Lower leg skin (tissue), 4 donors: ENCODE results near the gene MAPK12. TPM values are rescaled to one million over a fixed set of nuclear protein-coding genes. Genes with fewer than 3 reads are reported as not detected.

ENCODE experiments used
- DNase-seq, 2 donors: peaks; one replicate each; pipeline ENCODE4 v3.0.0-alpha.2; 2019; ENCODE audit warnings: low spot score in 2 of 2
- H3K4me3 ChIP-seq: fragments of 200-600 bp; sonication (generic); 2 replicates; pipeline ENCODE4 v1.5.1; 2017; ENCODE audit warnings: mild to moderate bottlenecking, low read depth; ENCODE audit not compliant: poor library complexity, severe bottlenecking
- POLR2A ChIP-seq, 2 donors: fragments of 450-650 bp; IDR thresholded peaks; one replicate each; pipeline ENCODE4 v1.6.1; 2016 to 2017; ENCODE audit warnings: antibody characterized with exemption in 2 of 2, mild to moderate bottlenecking in 1 of 2, moderate library complexity in 1 of 2
- WGBS, 2 donors: methylation state at CpG; one replicate each; pipeline ENCODE4 v1.1.5; 2018; 5-methylcytosine and 5-hydroxymethylcytosine counted together
- intact Hi-C: fragments of 100-400 bp; cut with DNase I; formaldehyde crosslinking; loops from one replicate; pipeline ENCODE4 v1.15.0; 2023; ENCODE audit warnings: low total_unique reads
- total RNA-seq, 4 donors: library from RNA; depleted of rRNA; stranded (reverse); fragments of >200 nt; gene quantifications; one replicate each; pipeline ENCODE4 v1.1.0, GENCODE V29; 2016
- TF ChIP-seq, protein P1 (sequence below), 3 donors: fragments of 450-650 bp; IDR thresholded peaks; one replicate each; pipeline ENCODE4 v1.5.1; 2016; ENCODE audit warnings: antibody characterized with exemption in 3 of 3, mild to moderate bottlenecking in 3 of 3, moderate library complexity in 2 of 3

MAPK12 gene
- total RNA-seq, 4 donors from 2014 or later = 0.99 to 3.5 (median 1.8) TPM

DNA sequence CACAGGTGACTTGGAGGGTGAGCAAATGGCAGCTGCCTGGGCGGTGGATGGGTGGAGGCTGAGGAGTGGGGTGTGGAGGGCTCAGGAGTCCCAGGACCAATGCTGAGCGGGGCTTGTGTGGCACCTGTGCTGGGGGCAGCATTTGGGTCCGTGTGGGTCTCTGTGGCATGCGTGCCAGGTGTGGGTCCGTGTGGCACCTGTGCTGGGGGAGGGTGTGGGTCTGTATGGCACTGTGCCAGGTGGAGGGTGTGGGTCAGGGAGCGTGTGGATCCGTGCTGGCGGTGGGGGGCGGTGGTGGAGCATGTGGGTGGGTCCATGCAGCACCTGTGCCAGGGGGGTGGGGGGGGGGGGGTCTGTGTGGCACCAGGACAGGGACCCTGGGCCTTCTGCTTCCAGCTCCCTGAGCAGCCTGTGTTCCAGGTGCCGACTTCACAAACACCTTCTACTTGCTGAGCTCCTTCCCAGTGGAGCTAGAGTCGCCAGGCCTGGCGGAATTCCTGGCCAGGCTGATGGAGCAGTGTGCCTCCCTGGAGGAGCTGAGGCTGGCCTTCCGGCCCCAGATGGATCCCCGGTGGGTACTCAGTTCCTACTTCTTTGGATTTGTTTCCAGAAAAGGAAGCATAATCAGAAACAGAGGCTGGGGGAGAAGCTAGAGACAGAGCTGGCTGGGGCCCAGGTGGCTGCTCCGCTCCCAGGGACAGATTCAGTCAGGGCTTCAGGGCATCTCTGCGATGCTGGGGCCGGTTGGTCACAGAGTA lies 46.0 kb downstream of the MAPK12 start:
- no peak for TF ChIP-seq POLR2A (IDR thresholded peaks at IDR 0.05)
- TF ChIP-seq, protein P1, sequence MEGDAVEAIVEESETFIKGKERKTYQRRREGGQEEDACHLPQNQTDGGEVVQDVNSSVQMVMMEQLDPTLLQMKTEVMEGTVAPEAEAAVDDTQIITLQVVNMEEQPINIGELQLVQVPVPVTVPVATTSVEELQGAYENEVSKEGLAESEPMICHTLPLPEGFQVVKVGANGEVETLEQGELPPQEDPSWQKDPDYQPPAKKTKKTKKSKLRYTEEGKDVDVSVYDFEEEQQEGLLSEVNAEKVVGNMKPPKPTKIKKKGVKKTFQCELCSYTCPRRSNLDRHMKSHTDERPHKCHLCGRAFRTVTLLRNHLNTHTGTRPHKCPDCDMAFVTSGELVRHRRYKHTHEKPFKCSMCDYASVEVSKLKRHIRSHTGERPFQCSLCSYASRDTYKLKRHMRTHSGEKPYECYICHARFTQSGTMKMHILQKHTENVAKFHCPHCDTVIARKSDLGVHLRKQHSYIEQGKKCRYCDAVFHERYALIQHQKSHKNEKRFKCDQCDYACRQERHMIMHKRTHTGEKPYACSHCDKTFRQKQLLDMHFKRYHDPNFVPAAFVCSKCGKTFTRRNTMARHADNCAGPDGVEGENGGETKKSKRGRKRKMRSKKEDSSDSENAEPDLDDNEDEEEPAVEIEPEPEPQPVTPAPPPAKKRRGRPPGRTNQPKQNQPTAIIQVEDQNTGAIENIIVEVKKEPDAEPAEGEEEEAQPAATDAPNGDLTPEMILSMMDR (IDR thresholded peaks at IDR 0.05) = no peak
- intact Hi-C loops = no loop called here
- DNase-seq = no peak
- no peak overlapping the region for H3K4me3 ChIP-seq
- 55 to 60% methylated on average over 15 to 17 of the region's 17 CpGs for WGBS, 2 donors

DNA sequence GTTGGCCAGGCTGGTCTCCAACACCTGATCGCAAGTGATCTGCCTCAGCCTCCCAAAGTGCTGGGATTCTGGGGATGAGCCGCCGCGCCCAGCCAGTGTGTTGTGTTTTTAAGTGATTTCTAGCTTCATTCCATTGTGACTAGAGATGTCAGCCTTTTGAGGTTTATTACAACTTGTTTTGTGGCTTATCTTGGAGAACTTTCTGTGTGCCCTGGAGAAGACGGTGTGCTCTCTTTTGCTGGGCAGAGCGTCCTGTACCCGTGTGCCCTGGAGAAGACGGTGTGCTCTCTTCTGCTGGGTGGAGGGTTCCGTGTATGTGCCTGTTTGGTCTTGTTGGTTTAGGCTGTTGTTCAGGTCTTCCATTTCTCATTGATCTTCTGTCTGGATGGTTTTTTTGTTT lies 48.2 kb downstream of the MAPK12 start:
- H3K4me3 ChIP-seq = no peak overlapping the region
- 93 to 96% methylated on average over 9 of the region's 9 CpGs for WGBS, 2 donors
- DNase-seq = no peak
- TF ChIP-seq, protein P1 (IDR thresholded peaks at IDR 0.05) = no peak
- TF ChIP-seq POLR2A (IDR thresholded peaks at IDR 0.05) = no peak
- intact Hi-C loops = no loop called here

DNA sequence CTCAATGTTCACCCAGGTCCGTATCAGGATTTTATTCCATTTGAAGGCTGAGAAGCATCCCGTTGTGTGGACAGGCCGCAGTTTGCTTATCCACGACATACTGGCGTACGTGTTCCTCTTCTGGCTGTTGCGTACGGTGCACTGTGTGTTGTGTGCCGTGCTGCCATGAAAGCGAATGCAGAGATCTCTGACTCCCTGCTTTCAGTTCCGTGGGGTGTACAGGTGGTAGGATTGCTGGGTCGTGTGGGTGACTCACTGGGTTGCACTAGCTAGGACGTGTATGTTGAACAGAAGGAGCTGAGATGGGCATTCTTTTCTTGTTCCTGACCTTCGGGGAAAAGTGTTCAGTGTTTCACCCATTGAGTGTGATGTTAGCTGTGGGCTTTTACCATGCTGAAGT lies 50.3 kb downstream of the MAPK12 start:
- intact Hi-C loops = no loop called here
- WGBS, 2 donors = 88% methylated on average over 14 of the region's 14 CpGs
- TF ChIP-seq POLR2A (IDR thresholded peaks at IDR 0.05) = no peak
- TF ChIP-seq, protein P1 (IDR thresholded peaks at IDR 0.05) = no peak
- no peak overlapping the region for H3K4me3 ChIP-seq
- no peak for DNase-seq

DNA sequence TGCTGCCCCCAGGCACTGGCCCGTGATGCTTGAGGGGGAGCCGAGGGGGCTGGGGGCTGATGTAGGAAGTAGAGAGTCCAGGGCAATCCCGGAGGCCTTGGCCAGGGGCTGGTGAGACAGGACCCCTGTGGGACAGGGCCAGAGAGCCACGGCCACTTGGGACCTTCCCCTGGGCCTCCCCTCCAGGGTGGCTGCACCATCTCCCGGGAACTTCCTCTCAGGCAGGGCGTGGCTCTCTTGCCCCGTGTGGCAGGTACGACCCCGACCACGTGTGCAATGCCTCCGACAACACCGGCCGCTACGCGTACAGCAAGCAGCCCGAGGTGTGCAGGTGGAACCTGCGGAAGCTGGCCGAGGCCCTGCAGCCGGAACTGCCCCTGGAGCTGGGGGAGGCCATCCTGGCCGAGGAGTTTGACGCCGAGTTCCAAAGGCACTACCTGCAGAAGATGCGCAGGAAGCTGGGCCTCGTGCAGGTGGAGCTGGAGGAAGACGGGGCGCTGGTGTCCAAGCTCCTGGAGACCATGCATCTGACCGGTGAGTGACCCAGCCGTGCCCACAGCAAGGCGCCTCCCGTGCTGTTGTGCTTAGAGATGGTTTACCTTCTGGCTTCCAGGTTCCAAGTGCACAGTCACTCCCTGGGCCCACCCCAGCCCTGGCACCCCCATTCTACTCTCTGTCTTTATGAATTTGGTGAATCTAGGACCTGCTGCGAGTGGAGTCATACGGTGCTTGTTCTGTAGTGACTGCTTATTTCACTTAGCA lies 50.9 kb downstream of the MAPK12 start:
- TF ChIP-seq, protein P1 (IDR thresholded peaks at IDR 0.05) = no peak
- no peak for TF ChIP-seq POLR2A (IDR thresholded peaks at IDR 0.05)
- H3K4me3 ChIP-seq = no peak overlapping the region
- intact Hi-C loops = no loop called here
- 88 to 90% methylated on average over 16 to 31 of the region's 32 CpGs for WGBS, 2 donors
- DNase-seq = no peak

DNA sequence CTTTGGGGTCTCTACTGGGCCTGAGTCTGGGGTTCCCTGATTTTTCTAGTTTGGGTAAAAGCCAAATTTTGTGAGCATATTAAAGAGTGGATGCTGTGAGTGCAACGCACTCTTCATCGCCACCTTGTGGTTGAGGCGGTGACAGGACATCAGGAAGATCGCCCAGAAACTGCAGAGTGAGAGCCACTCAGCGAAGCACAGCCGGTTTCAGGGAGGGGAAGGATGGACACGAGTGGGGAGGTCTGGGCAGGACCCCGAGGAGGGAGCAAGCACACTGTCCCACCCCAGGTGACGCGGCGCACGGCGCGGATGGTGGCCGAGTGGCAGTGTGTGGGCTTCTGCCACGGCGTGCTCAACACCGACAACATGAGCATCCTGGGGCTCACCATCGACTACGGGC lies 51.6 kb downstream of the MAPK12 start:
- 50 to 63% methylated on average over 17 to 20 of the region's 20 CpGs for WGBS, 2 donors
- no peak overlapping the region for H3K4me3 ChIP-seq
- TF ChIP-seq POLR2A (IDR thresholded peaks at IDR 0.05) = no peak
- TF ChIP-seq, protein P1 (IDR thresholded peaks at IDR 0.05) = peak in 1 of 3 donors; percentile 42
- no peak for DNase-seq
- intact Hi-C loops = loop anchor here (10.0 kb wide), 1 partner anchor 55 kb away; no protein-coding TSS in a partner anchor
